Muscle of leg (tissue), 11 donors: ENCODE data around the gene GPR32. TPM values are rescaled to one million over a fixed set of nuclear protein-coding genes. Genes with fewer than 3 reads are reported as not detected.
"Not testable (repeated sequence)": the region's sequence is repeated elsewhere in the genome, so short reads cannot be mapped to it uniquely, and the experiment has no call there.

ENCODE experiments used
- DNase-seq: peaks from one replicate; pipeline ENCODE4 v3.0.0; 2013
- H3K27ac ChIP-seq: one replicate; pipeline ENCODE4 v1.5.1; 2013; ENCODE audit warnings: mild to moderate bottlenecking, low read length, control low read depth
- H3K27me3 ChIP-seq: one replicate; pipeline ENCODE4 v1.6.1; 2013; ENCODE audit warnings: low read length; ENCODE audit not compliant: control insufficient read depth, insufficient read depth
- H3K36me3 ChIP-seq: one replicate; pipeline ENCODE4 v1.6.1; 2013; ENCODE audit warnings: low read length; ENCODE audit not compliant: control insufficient read depth, insufficient read depth
- H3K4me1 ChIP-seq: one replicate; pipeline ENCODE4 v1.6.1; 2013; ENCODE audit warnings: low read length; ENCODE audit not compliant: control insufficient read depth, insufficient read depth
- H3K4me3 ChIP-seq: one replicate; pipeline ENCODE4 v1.5.1; 2013; ENCODE audit warnings: low read length, control low read depth
- H3K9me3 ChIP-seq: replicated peaks from 2 replicates; pipeline ENCODE4 v1.6.1; 2013; ENCODE audit warnings: low read depth, low read length; ENCODE audit not compliant: control insufficient read depth
- WGBS: methylation state at CpG from one replicate; pipeline ENCODE4 v1.1.5; 2013; ENCODE audit warnings: missing lambda C conversion rate; ENCODE audit not compliant: insufficient coverage; 5-methylcytosine and 5-hydroxymethylcytosine counted together
- polyA plus RNA-seq, 8 donors: library from polyadenylated mRNA; unstranded; fragments of 120-200 nt; gene quantifications; one replicate each; pipeline versions ENCODE4 v1.2.1 to v1.2.3, GENCODE V29; 2013; ENCODE audit warnings: inconsistent platforms in 1 of 8, low replicate concordance in 1 of 8; ENCODE audit not compliant: insufficient read length in 8 of 8, insufficient read depth in 1 of 8
- total RNA-seq: library from RNA; stranded (reverse); fragments of 120-200 nt; gene quantifications from one replicate; pipeline ENCODE4 v1.2.4, GENCODE V29; 2013

Gene GPR32
- total and polyA plus RNA-seq, 9 donors, result not detected

DNA sequence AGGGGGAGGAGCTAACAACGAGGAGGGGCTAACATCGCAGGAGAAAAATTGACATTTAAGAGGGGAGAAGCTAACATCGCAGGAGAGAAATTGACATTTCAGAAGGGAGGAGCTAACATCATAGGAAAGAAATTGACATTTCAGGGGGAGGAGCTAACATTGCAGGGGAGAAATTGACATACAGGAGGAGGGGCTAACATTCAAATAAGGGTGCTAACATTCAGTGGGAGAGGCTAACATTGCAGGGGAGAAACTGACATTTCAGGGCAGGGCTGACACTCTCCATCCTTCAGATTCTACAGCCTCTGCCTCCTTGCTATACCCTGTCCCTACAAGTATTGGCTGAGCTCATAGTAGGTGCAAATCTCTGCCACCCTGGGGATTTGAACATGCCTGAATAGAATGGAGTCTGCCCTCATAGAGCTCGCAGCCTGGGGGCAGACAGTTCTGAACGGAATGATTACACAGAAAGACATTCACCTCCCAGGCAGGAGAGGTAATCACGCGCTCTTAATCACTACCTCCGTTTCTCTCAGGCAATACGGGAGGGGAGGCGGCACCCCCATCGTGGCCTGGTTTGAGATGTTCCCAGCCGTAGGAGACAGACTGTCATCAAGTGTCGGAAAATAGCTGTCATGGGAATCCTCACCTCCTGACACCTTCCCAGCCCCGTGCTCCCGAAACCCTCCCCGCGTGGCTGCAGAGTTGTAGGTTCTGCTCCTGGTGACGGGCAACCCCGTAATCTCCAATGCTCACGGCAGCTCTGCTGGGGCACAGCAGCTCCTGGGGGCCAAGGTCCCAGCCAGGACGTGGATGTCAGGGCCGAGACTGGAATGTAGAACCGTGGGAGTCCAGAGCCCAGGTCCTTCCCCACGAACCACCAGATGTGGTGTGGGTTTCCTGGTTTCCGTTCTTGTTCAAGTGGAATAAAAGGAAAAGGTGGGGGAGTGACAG is 9.5 kb downstream of the GPR32 start:
- H3K4me1 ChIP-seq, result peaks cover 6% of the 10 kb centered on the region
- peaks cover 65% of the 10 kb centered on the region for H3K27me3 ChIP-seq
- no peaks in the 10 kb centered on the region for H3K36me3 ChIP-seq
- no peak for DNase-seq
- no peaks in the 10 kb centered on the region for H3K9me3 ChIP-seq
- WGBS, result 39% methylated on average over 13 of the region's 25 CpGs
- H3K4me3 ChIP-seq, result no peak overlapping the region
- no peak overlapping the region for H3K27ac ChIP-seq

DNA sequence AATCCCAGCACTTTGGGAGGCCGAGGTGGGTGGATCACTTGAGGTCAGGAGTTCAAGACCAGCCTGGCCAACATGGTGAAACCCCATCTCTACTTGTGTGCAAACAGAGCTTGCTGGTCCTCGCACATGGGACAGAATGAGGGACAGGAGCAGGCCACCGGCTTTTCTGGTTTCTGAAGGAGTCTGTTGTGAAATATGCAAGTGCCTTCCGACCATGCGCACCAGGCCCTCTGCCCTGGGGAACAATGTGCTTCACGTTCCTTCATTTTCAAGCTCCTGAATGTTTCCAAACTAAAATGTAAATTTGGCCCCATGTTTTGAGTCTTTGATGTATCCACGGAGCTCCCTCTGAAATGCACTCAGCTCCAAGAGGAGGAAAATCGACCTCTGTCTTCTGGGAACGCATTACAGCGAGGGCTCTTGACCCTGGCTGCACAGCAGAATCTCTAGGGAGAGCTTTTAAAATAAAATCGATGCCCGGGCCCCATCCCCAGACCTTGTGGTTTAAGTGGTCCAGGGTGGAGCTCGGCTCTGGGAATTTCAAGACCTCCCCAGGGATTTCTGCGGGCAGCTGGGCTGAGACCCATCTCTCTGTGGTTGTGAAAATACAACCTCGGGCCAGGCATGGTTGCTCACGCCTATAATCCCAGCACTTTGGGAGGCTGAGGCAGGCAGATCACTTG is 10.6 kb downstream of the GPR32 start:
- WGBS, result 66% methylated on average over 9 of the region's 16 CpGs
- Histone ChIP-seq H3K9me3 (no peaks in the 10 kb centered on the region), H3K27me3 (peaks cover 59% of the 10 kb centered on the region), H3K4me3 (no peak overlapping the region), H3K27ac (no peak overlapping the region), H3K4me1 (peaks cover 6% of the 10 kb centered on the region), H3K36me3 (no peaks in the 10 kb centered on the region)
- no peak for DNase-seq

- H3K27ac ChIP-seq, DNase-seq, H3K36me3 ChIP-seq, H3K4me1 ChIP-seq, H3K9me3 ChIP-seq, H3K4me3 ChIP-seq: not testable (repeated sequence)
- peaks cover 37% of the 10 kb centered on the region for H3K27me3 ChIP-seq
- WGBS, result no CpG with 5 or more reads among the region's 8 CpGs
Measured at GRCh38 chr19:50783848-50784152, 13.5 kb downstream of the GPR32 start.

DNA sequence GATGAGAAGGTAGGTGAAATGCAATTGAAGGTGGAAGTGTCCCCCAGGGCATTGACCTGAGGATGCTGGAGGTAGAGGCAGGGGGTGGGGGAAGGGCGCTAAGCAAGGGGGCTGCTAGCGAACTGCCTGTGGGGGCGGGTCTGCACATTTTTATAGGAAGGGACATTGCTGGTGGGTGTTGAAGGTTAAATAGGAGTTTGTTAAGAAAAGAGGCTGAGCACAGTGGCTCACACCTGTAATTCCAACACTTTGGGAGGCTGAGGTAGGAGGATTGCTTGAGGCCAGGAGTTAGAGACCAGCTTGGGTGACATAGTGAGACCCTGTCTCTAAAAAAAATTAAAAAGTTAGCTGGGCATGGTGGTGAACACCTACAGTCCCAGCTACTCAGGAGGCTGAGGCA is 14.4 kb downstream of the GPR32 start:
- Histone ChIP-seq H3K27ac (no peak overlapping the region), H3K27me3 (peaks cover 28% of the 10 kb centered on the region)

GRCh38 chr19:50785329-50785728 is 15.1 kb downstream of the GPR32 start:
- no peak overlapping the region for H3K27ac ChIP-seq
- H3K9me3 ChIP-seq, result no peaks in the 10 kb centered on the region
- H3K4me3 ChIP-seq, result no peak overlapping the region
- peaks cover 22% of the 10 kb centered on the region for H3K27me3 ChIP-seq
- 77% methylated on average over 11 of the region's 12 CpGs for WGBS
- H3K36me3 ChIP-seq, result no peaks in the 10 kb centered on the region
- H3K4me1 ChIP-seq, result peaks cover 3% of the 10 kb centered on the region
- DNase-seq, result no peak

More for the DNA sequence above, 14.4 kb downstream of the GPR32 start:
- DNase-seq, result no peak
- H3K36me3 ChIP-seq, result no peaks in the 10 kb centered on the region
- H3K4me3 ChIP-seq, result no peak overlapping the region
- 88% methylated on average over 3 of the region's 3 CpGs for WGBS
- H3K9me3 ChIP-seq, result no peaks in the 10 kb centered on the region
- H3K4me1 ChIP-seq, result peaks cover 3% of the 10 kb centered on the region

GRCh38 chr19:50790396-50790795 is 20.1 kb downstream of the GPR32 start, which contains the start of gene ACP4:
Gene ACP4, plus strand, starts transcription at chr19:50790415. Its CDS starts 0 bp downstream, at chr19:50790415.
- Histone ChIP-seq H3K27me3 (no peaks in the 10 kb centered on the region), H3K4me3 (no peak within 1 kb of the TSS), H3K27ac (no peak within 1 kb of the TSS), H3K4me1 (no peaks in the 10 kb centered on the region), H3K36me3 (peaks cover 4% of the 10 kb centered on the region), H3K9me3 (no peaks in the 10 kb centered on the region)
- no peak for DNase-seq
- WGBS, result 87% methylated on average over 8 of the region's 15 CpGs

GRCh38 chr19:50790922-50791467 is 20.7 kb downstream of the GPR32 start:
- Histone ChIP-seq H3K9me3 (no peaks in the 10 kb centered on the region), H3K4me3 (no peak overlapping the region), H3K27me3 (no peaks in the 10 kb centered on the region), H3K27ac (no peak overlapping the region), H3K4me1 (no peaks in the 10 kb centered on the region), H3K36me3 (peaks cover 8% of the 10 kb centered on the region)
- WGBS, result 78% methylated on average over 6 of the region's 6 CpGs
- no peak for DNase-seq

DNA sequence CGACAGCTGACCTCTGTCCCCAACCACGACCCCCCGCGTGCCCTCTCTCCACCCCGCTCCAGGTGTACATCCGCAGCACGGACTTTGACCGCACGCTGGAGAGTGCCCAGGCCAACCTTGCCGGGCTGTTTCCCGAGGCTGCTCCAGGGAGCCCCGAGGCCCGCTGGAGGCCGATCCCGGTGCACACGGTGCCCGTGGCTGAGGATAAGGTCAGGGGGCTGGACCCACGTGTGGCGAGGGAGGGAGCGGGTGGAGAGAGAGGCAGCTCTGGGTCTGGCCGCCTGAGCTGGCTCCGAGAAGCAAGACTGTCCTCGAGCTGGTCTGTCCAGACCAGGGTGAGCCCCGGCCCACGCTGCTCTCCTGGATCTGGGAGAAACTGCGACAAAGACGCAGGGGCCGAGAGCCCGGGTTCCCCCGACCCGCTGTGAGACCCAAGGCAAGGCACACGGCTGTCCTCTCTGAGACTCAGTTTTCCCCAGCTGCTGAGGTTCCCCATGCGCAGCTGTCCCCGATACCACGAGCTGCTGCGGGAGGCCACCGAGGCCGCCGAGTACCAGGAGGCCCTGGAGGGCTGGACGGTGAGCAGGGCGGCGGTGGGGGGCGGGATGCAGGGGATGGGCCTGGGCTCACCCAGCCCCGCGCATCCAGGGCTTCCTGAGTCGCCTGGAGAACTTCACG is 21.5 kb downstream of the GPR32 start:
- DNase-seq, result no peak
- no peaks in the 10 kb centered on the region for H3K27me3 ChIP-seq
- WGBS, result 75% methylated on average over 47 of the region's 47 CpGs

DNA sequence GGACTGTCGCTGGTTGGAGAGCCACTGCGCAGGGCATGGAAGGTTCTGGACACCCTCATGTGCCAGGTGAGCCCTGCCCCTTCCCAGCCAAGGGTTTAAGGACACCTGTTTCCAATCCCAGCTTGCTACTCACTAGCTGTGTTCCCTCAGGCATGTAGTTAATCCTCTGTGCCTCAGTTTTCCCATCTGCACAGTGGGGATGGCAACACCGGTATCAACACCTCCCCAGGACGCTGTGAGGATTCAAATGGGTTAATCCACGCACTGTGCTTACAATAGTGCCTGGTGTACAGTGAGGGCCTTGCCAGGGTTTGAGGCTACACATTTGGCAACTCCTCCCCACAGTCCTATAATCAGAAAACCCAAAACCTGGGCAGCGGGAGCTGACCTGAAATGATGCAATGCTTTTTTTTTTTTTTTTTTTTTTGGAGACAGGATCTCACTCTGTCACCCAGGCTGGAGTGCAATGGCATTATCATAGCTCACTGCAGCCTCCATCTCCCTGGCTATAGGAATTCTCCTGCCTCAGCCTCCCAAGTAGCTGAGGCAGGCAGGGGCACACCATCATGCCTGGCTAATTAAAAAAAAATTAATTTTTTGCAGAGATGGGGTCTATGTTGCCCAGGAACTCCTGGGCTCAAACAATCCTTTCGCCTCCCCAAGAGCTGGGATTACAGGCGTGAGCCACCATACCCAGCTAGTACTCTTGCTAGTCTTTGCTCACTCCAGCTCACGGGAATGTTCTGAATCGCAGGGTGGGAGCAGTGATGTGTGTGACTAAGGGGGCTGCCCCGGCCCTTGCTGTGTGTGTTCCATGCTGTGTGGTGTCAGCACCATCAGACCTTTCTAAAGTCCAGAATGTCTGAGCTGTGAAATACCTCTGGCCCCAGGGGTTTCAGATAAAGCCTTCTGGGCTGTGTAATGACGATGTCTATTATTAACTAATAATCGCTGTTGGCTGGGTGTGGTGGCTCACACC is 22.3 kb downstream of the GPR32 start:
- Histone ChIP-seq H3K4me3 (no peak overlapping the region), H3K27ac (no peak overlapping the region), H3K4me1 (no peaks in the 10 kb centered on the region), H3K27me3 (no peaks in the 10 kb centered on the region), H3K36me3 (peaks cover 20% of the 10 kb centered on the region), H3K9me3 (no peaks in the 10 kb centered on the region)
- WGBS, result 85% methylated on average over 6 of the region's 13 CpGs
- no peak for DNase-seq

More for the DNA sequence above, 21.5 kb downstream of the GPR32 start:
- Histone ChIP-seq H3K36me3 (peaks cover 13% of the 10 kb centered on the region), H3K27ac (no peak overlapping the region), H3K9me3 (no peaks in the 10 kb centered on the region), H3K4me1 (no peaks in the 10 kb centered on the region), H3K4me3 (no peak overlapping the region)
